CD14-positive monocyte (primary cell): ENCODE results near the gene SLX4. TPM values are rescaled to one million over a fixed set of nuclear protein-coding genes. Genes with fewer than 3 reads are reported as not detected.

Experiments
- DNase-seq, 3 donors: peaks; one replicate each; pipeline ENCODE4 v3.0.0-alpha.2; 2011 to 2022
- H2AFZ ChIP-seq: 2 replicates; pipeline ENCODE4 v1.6.0; 2012; ENCODE audit warnings: mild to moderate bottlenecking, low read depth, low read length, inconsistent platforms; ENCODE audit not compliant: insufficient read depth, poor library complexity, severe bottlenecking
- H3K27ac ChIP-seq, 2 donors: 1 replicate in 1 of 2; 2 replicates in 1 of 2; pipeline ENCODE4 v1.5.1; 2012 to 2013; ENCODE audit warnings: low read length in 2 of 2, control low read depth in 1 of 2, inconsistent platforms in 1 of 2, low read depth in 1 of 2, mild to moderate bottlenecking in 1 of 2
- H3K27me3 ChIP-seq, 2 donors: one replicate each; pipeline versions ENCODE4 v1.6.0 to v1.6.1; 2011 to 2013; ENCODE audit warnings: low read length in 2 of 2; ENCODE audit not compliant: control insufficient read depth in 2 of 2, insufficient read depth in 2 of 2
- H3K36me3 ChIP-seq, 2 donors: replicated peaks in 1 of 2; 1 replicate in 1 of 2; 2 replicates in 1 of 2; pipeline versions ENCODE4 v1.5.1 to v1.6.1; 2012 to 2013; ENCODE audit warnings: low read length in 2 of 2, control low read depth in 1 of 2, inconsistent platforms in 1 of 2, mild to moderate bottlenecking in 1 of 2; ENCODE audit not compliant: insufficient read depth in 2 of 2, control insufficient read depth in 1 of 2
- H3K4me1 ChIP-seq, 2 donors: 1 replicate in 1 of 2; 2 replicates in 1 of 2; pipeline versions ENCODE4 v1.5.1 to v1.6.1; 2012 to 2013; ENCODE audit warnings: low read length in 2 of 2, control low read depth in 1 of 2, inconsistent platforms in 1 of 2, mild to moderate bottlenecking in 1 of 2, moderate library complexity in 1 of 2; ENCODE audit not compliant: insufficient read depth in 2 of 2, control insufficient read depth in 1 of 2
- H3K4me2 ChIP-seq: replicated peaks from 2 replicates; pipeline ENCODE3; 2012; ENCODE audit warnings: low read length, moderate library complexity, mild to moderate bottlenecking; ENCODE audit not compliant: poor library complexity, severe bottlenecking; ENCODE audit errors: extremely low read depth
- H3K4me3 ChIP-seq, 3 experiments: fragments of 200-600 bp in 1 of 3; sonication (generic) in 1 of 3; replicated peaks in 1 of 3; 1 replicate in 2 of 3; 2 replicates in 1 of 3; pipeline ENCODE4 v1.5.1; 2011 to 2013; ENCODE audit warnings: low read length in 3 of 3, mild to moderate bottlenecking in 3 of 3, control low read depth in 2 of 3, low read depth in 2 of 3, inconsistent platforms in 1 of 3, moderate library complexity in 1 of 3
- H3K79me2 ChIP-seq: 2 replicates; pipeline ENCODE4 v1.6.0; 2012; ENCODE audit warnings: mild to moderate bottlenecking, control low read depth, inconsistent platforms, low read length, moderate library complexity; ENCODE audit not compliant: insufficient read depth
- H3K9ac ChIP-seq: 2 replicates; pipeline ENCODE4 v1.6.0; 2017; ENCODE audit warnings: low read length, mild to moderate bottlenecking; ENCODE audit not compliant: insufficient read depth, poor library complexity, severe bottlenecking
- H3K9me3 ChIP-seq, 2 donors: replicated peaks in 1 of 2; 1 replicate in 1 of 2; 2 replicates in 1 of 2; pipeline versions ENCODE4 v1.5.1 to v1.6.1; 2012 to 2013; ENCODE audit warnings: low read length in 2 of 2, control low read depth in 1 of 2; ENCODE audit not compliant: control insufficient read depth in 1 of 2, insufficient read depth in 1 of 2
- H4K20me1 ChIP-seq: 2 replicates; pipeline ENCODE4 v1.6.0; 2012; ENCODE audit warnings: mild to moderate bottlenecking, low read length, control low read depth, moderate library complexity; ENCODE audit not compliant: insufficient read depth
- H3K27ac Mint-ChIP-seq, 7 donors: one replicate each; pipeline ENCODE4 v1.8.0; 2020; ENCODE audit warnings: mild to moderate bottlenecking in 7 of 7, mixed read lengths in 7 of 7, moderate library complexity in 6 of 7, inconsistent platforms in 2 of 7
- H3K27me3 Mint-ChIP-seq, 3 donors: one replicate each; pipeline ENCODE4 v1.8.0; 2021 to 2022; ENCODE audit warnings: low read depth in 3 of 3, mild to moderate bottlenecking in 3 of 3, mixed read lengths in 3 of 3, moderate library complexity in 3 of 3, inconsistent platforms in 1 of 3
- H3K36me3 Mint-ChIP-seq, 2 donors: one replicate each; pipeline ENCODE4 v1.8.0; 2020; ENCODE audit warnings: mixed read lengths in 2 of 2, inconsistent platforms in 1 of 2, mild to moderate bottlenecking in 1 of 2
- H3K4me1 Mint-ChIP-seq: one replicate; pipeline ENCODE4 v1.8.0; 2020; ENCODE audit warnings: mild to moderate bottlenecking, mixed read lengths
- H3K4me3 Mint-ChIP-seq, 2 donors: one replicate each; pipeline ENCODE4 v1.8.0; 2020; ENCODE audit warnings: mild to moderate bottlenecking in 2 of 2, mixed read lengths in 2 of 2, moderate library complexity in 1 of 2
- H3K9me3 Mint-ChIP-seq, 7 donors: one replicate each; pipeline ENCODE4 v1.8.0; 2020 to 2022; ENCODE audit warnings: mixed read lengths in 7 of 7, mild to moderate bottlenecking in 6 of 7, moderate library complexity in 6 of 7, inconsistent platforms in 2 of 7
- WGBS: methylation state at CpG from one replicate; pipeline ENCODE4 v1.1.5; 2013; ENCODE audit warnings: missing lambda C conversion rate; ENCODE audit not compliant: insufficient coverage; 5-methylcytosine and 5-hydroxymethylcytosine counted together
- intact Hi-C, 2 donors: fragments of 100-400 bp; cut with micrococcal nuclease; formaldehyde crosslinking; loops; one replicate each; pipeline versions ENCODE4 v1.15.0 to v1.15.1; 2023
- polyA plus RNA-seq, 3 donors: library from polyadenylated mRNA; depleted of rRNA in 1 of 3; unstranded in 2 of 3; stranded (reverse) in 1 of 3; fragments of 300-500 nt in 2 of 3; fragments of >200 nt in 1 of 3; fragmentation: Illumina TruSeq in 2 of 3; gene quantifications; 1 replicate in 2 of 3; 2 replicates in 1 of 3; pipeline ENCODE4 v1.2.3, GENCODE V29; 2012 to 2021
- TF ChIP-seq, protein P1 (sequence below): fragments of 200-600 bp; IDR thresholded peaks from one replicate; pipeline ENCODE4 v1.8.0; 2022; ENCODE audit warnings: antibody characterized with exemption, mild to moderate bottlenecking

The SLX4 gene
- polyA plus RNA-seq, 3 donors = 0.12 to 2.4 (median 0.71) TPM

- H3K4me1 ChIP-seq = no peaks in the 10 kb centered on the region
- H3K9ac ChIP-seq = no peak overlapping the region
- Mint-ChIP-seq H3K4me3 (no peak overlapping the region), H3K27ac (peak overlapping the region in 1 of 7 donors; percentile 34), H3K36me3 (peaks cover 71 to 89% of the 10 kb centered on the region in 2 donors), H3K27me3 (peaks cover 0 to 5% (median 2%) of the 10 kb centered on the region in 3 donors), H3K4me1 (peaks cover 5% of the 10 kb centered on the region), H3K9me3 (peaks cover 0 to 13% (median 6%) of the 10 kb centered on the region in 7 donors)
- no peak for DNase-seq
- no peak overlapping the region for H3K4me2 ChIP-seq
- H3K27me3 ChIP-seq = no peaks in the 10 kb centered on the region
- H2AFZ ChIP-seq = no peak overlapping the region
- intact Hi-C loops = no loop called here
- no peak overlapping the region for H3K4me3 ChIP-seq
- no peaks in the 10 kb centered on the region for H3K79me2 ChIP-seq
- no peaks in the 10 kb centered on the region for H4K20me1 ChIP-seq
- H3K36me3 ChIP-seq = peaks cover 36 to 83% of the 10 kb centered on the region in 2 donors
- H3K9me3 ChIP-seq = peaks cover 0 to 3% of the 10 kb centered on the region in 2 donors
- no peak overlapping the region for H3K27ac ChIP-seq
- 97% methylated on average over 7 of the region's 7 CpGs for WGBS
- TF ChIP-seq, protein P1, sequence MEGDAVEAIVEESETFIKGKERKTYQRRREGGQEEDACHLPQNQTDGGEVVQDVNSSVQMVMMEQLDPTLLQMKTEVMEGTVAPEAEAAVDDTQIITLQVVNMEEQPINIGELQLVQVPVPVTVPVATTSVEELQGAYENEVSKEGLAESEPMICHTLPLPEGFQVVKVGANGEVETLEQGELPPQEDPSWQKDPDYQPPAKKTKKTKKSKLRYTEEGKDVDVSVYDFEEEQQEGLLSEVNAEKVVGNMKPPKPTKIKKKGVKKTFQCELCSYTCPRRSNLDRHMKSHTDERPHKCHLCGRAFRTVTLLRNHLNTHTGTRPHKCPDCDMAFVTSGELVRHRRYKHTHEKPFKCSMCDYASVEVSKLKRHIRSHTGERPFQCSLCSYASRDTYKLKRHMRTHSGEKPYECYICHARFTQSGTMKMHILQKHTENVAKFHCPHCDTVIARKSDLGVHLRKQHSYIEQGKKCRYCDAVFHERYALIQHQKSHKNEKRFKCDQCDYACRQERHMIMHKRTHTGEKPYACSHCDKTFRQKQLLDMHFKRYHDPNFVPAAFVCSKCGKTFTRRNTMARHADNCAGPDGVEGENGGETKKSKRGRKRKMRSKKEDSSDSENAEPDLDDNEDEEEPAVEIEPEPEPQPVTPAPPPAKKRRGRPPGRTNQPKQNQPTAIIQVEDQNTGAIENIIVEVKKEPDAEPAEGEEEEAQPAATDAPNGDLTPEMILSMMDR = no peak
Measured at GRCh38 chr16:3602320-3602653, 9.1 kb downstream of the SLX4 start.

DNA sequence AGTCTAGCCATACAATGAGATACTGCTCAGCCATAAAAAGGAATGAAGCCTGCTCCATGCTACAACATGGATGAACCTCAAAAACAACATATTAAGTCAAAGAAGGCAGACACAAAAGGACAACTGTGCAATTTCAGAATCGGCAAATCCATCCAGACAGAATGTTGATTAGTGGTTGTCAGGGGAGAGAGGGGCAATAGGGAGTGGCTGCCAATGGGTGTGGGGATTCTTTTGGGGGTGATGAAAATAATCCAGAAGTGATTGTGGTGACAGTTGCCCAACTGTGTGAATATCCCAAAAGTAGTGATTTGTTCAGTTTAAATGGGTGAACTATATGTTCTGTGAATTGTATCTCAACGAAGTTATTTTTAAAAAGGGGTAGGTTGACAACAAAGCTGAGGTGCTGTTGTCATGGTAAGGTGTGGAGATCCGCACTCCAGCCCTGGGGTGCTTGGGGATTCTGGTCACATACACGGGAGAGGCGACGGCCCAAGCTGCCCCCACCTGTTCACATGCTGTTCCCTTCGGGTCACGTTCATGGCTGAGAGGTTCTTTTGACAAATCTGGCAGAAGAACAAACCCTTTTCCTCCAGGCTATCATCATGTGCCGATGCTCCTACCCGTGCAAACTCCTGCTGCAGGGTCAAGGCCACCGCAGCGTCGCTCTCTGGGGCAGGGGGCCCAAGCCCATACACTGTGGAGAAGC, 9.6 kb downstream of the SLX4 start:
- H3K27me3 Mint-ChIP-seq = peaks cover 0 to 5% (median 2%) of the 10 kb centered on the region in 3 donors
- no peak overlapping the region for H3K27ac ChIP-seq
- H3K4me1 ChIP-seq = no peaks in the 10 kb centered on the region
- no peaks in the 10 kb centered on the region for H4K20me1 ChIP-seq
- no peak overlapping the region for H3K4me2 ChIP-seq
- peak overlapping the region in 2 of 7 donors; percentile 34 to 55 for H3K27ac Mint-ChIP-seq
- H3K4me1 Mint-ChIP-seq = peaks cover 3% of the 10 kb centered on the region
- H3K4me3 ChIP-seq = no peak overlapping the region
- WGBS = 100% methylated on average over 6 of the region's 13 CpGs
- no peaks in the 10 kb centered on the region for H3K27me3 ChIP-seq
- DNase-seq = no peak
- H3K36me3 ChIP-seq = peaks cover 38 to 82% of the 10 kb centered on the region in 2 donors
- no peak overlapping the region for H3K9ac ChIP-seq
- H2AFZ ChIP-seq = no peak overlapping the region
- peaks cover 0 to 13% (median 6%) of the 10 kb centered on the region in 7 donors for H3K9me3 Mint-ChIP-seq
- no peaks in the 10 kb centered on the region for H3K79me2 ChIP-seq
- intact Hi-C loops = no loop called here
- H3K9me3 ChIP-seq = peaks cover 0 to 3% of the 10 kb centered on the region in 2 donors
- peaks cover 72 to 93% of the 10 kb centered on the region in 2 donors for H3K36me3 Mint-ChIP-seq
- no peak overlapping the region for H3K4me3 Mint-ChIP-seq
- TF ChIP-seq, protein P1 = no peak
